ENCODE results near the gene COL8A1.

Gene COL8A1

GRCh38 chr3:99753268-99753975 is 115.0 kb downstream of the COL8A1 start:
- in situ Hi-C loops (cut with HindIII; ENCODE audit: low sequenced_read_pairs): no loop called here

DNA sequence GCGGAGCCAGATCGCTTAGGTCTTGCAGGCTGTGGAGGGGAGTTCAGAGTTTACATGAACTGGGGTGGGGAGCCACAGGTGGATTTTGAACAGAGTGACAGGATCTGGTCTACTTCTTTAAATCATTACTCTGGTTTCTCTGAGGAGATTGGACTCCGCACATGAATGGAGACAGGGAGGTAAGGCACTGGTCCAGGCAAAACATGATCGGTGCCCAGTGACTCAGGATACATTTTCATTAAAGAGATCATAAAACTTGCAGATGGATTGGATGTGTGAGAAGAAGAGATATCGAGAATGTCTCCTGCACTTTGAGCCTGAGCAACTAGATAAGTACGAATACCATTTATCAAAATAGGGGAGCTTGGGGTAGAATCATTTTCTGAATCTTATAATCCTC is 117.4 kb downstream of the COL8A1 start:
- in situ Hi-C loops (cut with HindIII; ENCODE audit: low sequenced_read_pairs): no loop called here

GRCh38 chr3:99757966-99758365 is 119.6 kb downstream of the COL8A1 start:
- in situ Hi-C loops (cut with HindIII; ENCODE audit: low sequenced_read_pairs): no loop called here

- in situ Hi-C loops (cut with HindIII; ENCODE audit: low sequenced_read_pairs): no loop called here
Measured at GRCh38 chr3:99758502-99759177, 120.2 kb downstream of the COL8A1 start.

GRCh38 chr3:99760031-99760430 is 121.6 kb downstream of the COL8A1 start:
- in situ Hi-C loops (cut with HindIII; ENCODE audit: low sequenced_read_pairs): no loop called here

DNA sequence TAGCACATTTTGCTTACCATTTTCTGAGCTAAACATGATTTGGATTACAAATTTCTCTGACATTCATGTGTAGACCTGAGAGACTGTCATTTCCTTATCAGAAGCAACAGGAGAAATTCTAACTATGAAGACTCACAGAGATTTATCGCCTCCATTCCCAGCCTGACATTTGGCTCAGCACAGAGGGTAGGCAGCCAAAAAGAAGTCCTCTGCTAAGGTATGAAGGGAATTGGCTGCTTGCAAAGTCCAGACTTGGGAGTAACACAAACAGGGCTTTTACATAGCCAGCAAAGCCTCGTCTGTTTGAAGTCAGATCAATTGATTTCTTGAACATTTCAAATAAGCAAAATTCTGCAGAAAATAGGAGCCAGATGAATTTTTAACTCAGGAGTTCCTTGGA is 122.2 kb downstream of the COL8A1 start:
- in situ Hi-C loops (cut with HindIII; ENCODE audit: low sequenced_read_pairs): no loop called here

DNA sequence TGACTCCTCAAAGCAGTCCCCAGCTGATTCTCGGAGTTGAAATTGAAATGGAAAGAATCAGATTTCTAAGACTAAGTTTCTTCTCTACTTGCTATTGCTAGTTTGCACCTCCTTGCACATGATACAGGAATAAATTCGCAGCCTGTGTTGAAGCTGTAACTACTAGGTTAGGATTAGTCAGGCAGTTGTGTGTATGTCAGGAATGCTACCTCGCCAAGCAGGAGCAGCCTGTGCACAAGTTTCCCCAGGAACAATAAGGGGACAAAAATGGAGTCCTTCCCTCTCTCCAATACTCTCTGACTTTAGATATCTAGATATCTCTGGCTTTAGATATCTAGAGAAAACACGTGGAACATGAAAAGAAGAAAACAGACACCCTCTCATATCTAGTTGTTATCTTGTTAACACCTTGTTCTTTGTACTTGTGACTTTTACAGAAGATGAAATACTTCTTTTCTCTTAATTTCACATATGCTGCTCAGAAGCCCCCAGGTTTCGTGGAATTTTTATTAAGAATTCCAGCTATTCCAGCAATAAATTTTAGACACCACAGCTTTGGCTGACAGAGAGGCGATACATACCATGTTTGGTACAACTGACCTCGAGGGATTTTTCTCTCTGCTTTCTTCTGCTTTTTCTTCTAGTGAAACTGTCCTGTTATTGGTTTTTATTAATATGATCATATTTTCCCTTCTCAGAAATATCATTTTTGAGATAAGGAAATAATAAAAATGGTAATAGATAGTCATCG is 123.2 kb downstream of the COL8A1 start:
- in situ Hi-C loops (cut with HindIII; ENCODE audit: low sequenced_read_pairs): no loop called here

- in situ Hi-C loops (cut with HindIII; ENCODE audit: low sequenced_read_pairs): no loop called here
Measured at GRCh38 chr3:99762901-99763300, 124.5 kb downstream of the COL8A1 start.

DNA sequence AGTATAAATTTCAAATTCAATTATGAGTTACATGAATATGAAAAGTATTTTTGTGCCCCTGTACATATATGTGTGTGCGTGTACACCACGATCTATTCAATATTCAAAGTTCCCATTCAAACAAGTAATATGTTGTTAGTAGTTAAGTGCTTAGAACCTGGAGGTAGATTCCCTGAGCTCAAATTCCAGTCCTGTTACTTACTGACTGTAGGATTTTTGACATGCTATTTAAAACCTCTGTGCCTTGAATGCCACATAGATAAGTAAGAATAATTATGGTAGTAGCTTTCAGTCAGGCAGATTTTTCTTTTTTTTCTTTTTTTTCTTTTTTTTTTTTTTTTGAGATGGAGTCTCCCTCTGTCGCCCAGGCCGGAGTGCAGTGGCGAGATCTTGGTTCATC is 126.0 kb downstream of the COL8A1 start:
- in situ Hi-C loops (cut with HindIII; ENCODE audit: low sequenced_read_pairs): no loop called here

- in situ Hi-C loops (cut with HindIII; ENCODE audit: low sequenced_read_pairs): no loop called here
Measured at GRCh38 chr3:99765042-99765942, 126.9 kb downstream of the COL8A1 start.

DNA sequence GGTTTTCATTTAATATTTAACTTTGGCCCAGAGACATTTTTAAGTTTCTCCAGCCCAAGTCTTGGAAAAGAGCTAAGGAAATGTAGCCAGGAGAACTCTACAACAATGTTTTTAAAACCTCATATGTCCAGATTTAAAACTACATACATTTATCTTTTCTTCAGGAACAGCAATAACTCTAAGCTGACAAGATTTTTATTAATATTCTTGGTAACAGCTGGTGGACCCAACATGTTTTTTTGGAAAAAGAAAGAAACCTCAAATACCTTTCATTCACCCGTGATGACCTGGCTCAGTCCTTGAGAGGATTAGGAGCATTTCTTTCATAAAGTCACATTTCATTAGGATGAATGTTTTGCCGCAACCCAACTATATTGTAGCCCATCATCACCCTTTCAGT is 128.9 kb downstream of the COL8A1 start:
- in situ Hi-C loops (cut with HindIII; ENCODE audit: low sequenced_read_pairs): no loop called here

GRCh38 chr3:99768126-99768525 is 129.7 kb downstream of the COL8A1 start:
- in situ Hi-C loops (cut with HindIII; ENCODE audit: low sequenced_read_pairs): no loop called here

- in situ Hi-C loops (cut with HindIII; ENCODE audit: low sequenced_read_pairs): no loop called here
Measured at GRCh38 chr3:99768808-99769501, 130.6 kb downstream of the COL8A1 start.

- in situ Hi-C loops (cut with HindIII; ENCODE audit: low sequenced_read_pairs): no loop called here
Measured at GRCh38 chr3:99772171-99772570, 133.8 kb downstream of the COL8A1 start.

- in situ Hi-C loops (cut with HindIII; ENCODE audit: low sequenced_read_pairs): no loop called here
Measured at GRCh38 chr3:99772671-99773070, 134.3 kb downstream of the COL8A1 start.

GRCh38 chr3:99774467-99774866 is 136.1 kb downstream of the COL8A1 start:
- in situ Hi-C loops (cut with HindIII; ENCODE audit: low sequenced_read_pairs): no loop called here

DNA sequence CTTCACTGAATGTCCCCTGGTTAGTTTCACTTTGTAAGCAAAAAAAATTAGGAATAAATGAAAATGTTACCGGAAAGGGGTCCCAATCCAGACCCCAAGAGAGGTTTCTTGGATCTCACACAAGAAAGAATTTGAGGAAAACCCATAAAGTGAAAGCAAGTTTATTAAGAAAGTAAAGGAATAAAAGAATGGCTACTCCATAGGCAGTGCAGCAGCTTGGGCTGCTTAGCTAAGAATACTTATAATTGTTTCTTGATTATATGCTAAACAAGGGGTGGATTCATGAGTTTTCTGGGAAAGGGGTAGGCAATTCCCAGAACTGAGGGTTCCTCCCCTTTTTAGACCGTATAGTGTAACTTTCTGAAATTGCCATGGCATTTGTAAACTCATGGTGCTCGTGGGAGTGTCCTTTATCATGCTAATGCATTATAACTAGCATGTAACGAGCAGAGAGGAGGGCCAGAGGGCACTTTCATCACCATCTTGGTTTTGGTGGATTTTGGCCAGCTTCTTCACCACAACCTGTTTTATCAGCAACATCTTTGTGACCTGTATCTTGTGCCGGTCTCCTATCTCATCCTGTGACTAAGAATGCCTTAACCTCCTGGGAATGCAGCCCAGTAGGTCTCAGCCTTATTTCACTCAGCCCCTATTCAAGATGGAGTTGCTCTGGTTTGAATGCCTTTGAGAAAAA is 138.3 kb downstream of the COL8A1 start:
- in situ Hi-C loops (cut with HindIII; ENCODE audit: low sequenced_read_pairs): no loop called here

DNA sequence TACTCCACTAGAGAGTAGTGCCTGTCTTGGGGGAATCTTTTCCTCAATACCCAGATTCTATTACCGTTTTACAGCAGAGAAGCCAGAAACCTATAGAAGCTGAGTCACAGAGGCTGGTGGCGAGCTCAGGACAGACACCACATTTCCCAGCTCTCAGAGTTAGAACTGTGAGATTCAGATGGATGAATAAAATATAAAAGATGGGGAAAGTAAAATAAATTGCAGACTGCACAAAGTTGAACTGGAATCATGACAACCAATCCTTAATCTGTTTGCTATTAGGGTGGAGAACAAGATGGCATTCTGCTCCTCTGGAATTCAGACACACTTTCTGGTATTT is 138.8 kb downstream of the COL8A1 start:
- in situ Hi-C loops (cut with HindIII; ENCODE audit: low sequenced_read_pairs): no loop called here

DNA sequence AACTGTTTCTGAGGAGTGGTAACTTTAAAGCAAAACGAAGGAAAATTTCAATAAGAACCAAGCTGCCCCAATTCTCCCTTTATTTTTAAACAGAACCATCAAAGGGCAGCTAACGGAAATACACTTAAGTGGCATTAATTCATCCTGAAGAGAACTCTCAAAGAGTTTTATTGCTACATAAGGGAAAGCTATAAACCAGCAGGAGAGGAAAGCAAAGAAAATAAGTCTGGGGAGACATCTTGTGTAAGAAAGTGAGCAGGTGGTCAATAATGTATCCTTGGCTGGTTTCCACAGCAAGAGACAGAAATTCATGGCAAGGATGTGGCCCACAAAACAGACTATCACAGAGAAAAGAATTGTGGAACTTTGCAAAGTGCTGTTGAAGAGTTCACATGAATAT is 139.3 kb downstream of the COL8A1 start:
- in situ Hi-C loops (cut with HindIII; ENCODE audit: low sequenced_read_pairs): no loop called here

DNA sequence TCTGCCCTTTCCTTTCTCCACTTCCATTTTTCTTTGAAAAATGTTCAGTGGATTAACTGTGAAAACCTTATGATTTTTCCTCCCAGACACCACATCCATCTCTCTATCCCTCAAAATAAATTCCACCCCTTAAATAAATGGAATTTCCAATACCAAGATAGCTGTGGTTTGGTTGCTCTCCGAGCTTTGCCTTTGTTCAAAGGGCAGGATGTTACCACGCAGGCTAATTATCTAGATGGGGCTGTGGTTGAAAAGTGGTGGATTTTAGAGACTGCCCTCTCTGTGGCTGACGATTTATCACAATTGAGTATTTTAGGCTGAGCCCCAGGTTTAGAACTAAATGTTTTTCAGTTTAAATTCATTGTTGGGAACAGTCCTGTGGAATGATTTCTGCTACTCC is 142.4 kb downstream of the COL8A1 start:
- in situ Hi-C loops (cut with HindIII; ENCODE audit: low sequenced_read_pairs): no loop called here

All from DLD1 (cell line).